IMR-90 (cell line): Measurements from ENCODE around the gene FAT1.

ENCODE experiments used
- BHLHE40 ChIP-seq: fragments of 150-350 bp; IDR thresholded peaks from 2 replicates; pipeline ENCODE4 v1.6.1; 2016; ENCODE audit warnings: mild to moderate bottlenecking, low read depth, low read length
- CEBPB ChIP-seq: IDR thresholded peaks from 2 replicates; pipeline ENCODE4 v1.6.1; 2012; ENCODE audit warnings: low read depth, low read length, improper control_type of control experiment
- CHD1 ChIP-seq: IDR thresholded peaks from 2 replicates; pipeline ENCODE4 v1.6.1; 2012; ENCODE audit warnings: low read depth, low read length, improper control_type of control experiment
- CTCF ChIP-seq: conservative IDR thresholded peaks from 2 replicates; pipeline ENCODE4 v1.5.1; 2012; ENCODE audit warnings: mild to moderate bottlenecking, low read depth, low read length, improper control_type of control experiment
- MAFK ChIP-seq: IDR thresholded peaks from 2 replicates; pipeline ENCODE4 v1.6.1; 2012; ENCODE audit warnings: low read depth, low read length, improper control_type of control experiment
- POLR2A ChIP-seq: IDR thresholded peaks from 2 replicates; pipeline ENCODE4 v1.6.1; 2012; ENCODE audit warnings: mild to moderate bottlenecking, low read depth, low read length
- RCOR1 ChIP-seq: IDR thresholded peaks from 2 replicates; pipeline ENCODE4 v1.6.1; 2012; ENCODE audit warnings: mild to moderate bottlenecking, low read length, improper control_type of control experiment; ENCODE audit not compliant: insufficient replicate concordance

- TF ChIP-seq CTCF (no peak), CEBPB (no peak), RCOR1 (no peak), POLR2A (no peak), CHD1 (no peak), MAFK (no peak), BHLHE40 (no peak)
Observed at GRCh38 chr4:186702940-186703339, 20.7 kb downstream of the FAT1 start.
